ENCODE results near the gene C9orf152.
"Not testable (repeated sequence)": the region's sequence is repeated elsewhere in the genome, so short reads cannot be mapped to it uniquely, and the experiment has no call there.

The C9orf152 gene

DNA sequence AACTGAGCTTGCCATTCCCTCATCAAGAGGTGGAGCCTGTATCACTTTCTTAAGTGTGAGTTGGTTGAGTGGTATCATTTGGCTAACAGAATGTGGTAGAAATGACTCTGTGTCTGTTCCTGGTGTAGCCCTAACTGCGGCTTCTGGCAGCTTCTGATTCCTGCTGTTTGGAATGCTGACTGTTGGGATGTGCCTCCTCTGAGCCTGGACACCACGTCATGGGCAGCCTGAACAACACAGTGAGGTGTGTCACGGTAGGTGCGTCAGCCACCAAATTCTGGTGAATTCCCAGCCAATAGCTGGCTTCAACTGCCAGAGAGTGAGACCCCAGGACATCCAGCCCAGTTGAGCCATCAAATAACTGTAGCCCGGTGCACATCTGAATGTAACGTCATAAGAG is 6.1 kb upstream of the C9orf152 start:
- no peak for FAIRE-seq

DNA sequence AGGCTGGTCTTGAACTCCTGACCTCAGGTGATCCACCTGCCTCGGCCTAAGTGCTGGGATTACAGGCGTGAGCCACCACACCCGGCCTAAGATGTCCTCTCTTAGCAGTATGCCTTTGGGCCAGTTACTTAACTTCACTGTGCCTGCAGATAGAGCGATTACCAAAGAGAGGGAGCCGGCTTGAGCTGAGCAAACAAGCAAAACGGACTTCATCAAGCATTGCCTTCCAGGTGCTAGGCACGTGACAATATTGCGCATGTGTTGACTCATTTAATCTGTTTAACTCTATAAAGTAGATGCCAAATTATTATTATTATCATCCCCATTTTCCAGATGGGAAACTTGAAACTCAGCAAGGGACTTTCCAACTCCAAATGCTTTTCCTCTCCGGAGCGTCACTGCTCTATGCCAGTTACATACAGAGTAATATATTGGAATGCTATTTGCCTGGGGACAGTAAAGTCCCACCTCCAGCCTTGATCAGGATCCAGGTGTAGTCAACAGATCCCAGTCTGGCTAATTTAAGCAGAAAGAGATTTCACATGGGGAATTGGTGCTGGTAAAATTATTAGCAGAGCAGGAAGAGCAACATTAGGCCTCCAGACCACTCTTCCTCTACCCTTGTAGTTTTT is 5.6 kb upstream of the C9orf152 start:
- no peak for FAIRE-seq

DNA sequence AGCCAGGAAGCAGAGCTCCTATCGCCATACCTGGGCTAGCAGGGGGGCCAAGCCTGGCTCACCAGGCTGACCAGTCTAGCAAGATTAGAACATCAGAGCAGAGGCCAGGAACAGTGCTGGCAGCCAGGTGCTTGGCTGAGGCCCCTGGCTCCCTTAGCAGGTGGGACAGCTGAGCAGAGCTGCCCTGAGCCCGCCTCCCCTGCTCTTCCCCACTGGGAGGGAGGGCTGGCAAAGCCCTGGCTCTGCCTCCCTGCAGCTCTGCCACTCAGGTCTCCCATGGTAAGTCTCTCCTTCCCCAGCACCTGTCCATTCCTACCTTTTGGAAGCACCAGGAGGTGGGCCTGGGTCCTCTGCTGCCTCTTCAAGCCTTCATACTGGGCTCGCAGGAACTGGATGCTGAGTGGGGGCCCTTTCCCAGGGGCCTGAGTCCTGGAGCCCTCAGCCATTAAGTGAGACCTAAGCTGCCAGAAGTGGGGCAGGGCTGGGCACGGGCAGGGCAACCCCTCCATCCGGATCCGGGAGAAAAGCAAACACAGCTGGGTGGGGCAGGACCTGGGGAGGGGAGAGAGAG is 803 bp downstream of the C9orf152 start:
- FAIRE-seq: no peak

DNA sequence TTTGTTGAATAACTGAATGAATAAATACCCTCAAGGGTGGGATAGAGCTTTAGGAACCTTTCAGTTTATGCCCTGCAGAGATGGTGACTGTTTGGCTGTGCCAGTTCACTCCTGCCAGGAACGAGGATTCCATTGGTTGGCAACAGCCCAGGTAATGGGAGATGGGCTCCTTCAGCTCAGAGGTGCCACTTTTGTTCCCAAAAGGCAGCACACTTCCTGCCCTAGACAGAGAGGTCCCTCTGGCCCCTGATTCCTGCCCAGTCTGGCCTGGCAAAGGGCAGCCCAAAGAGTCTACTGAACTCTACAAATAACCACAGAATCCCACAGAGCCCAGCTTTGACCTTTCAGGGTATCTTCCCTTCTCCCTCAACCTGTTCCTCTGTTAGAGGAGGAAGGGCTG is 1.6 kb downstream of the C9orf152 start:
- no peak for FAIRE-seq

DNA sequence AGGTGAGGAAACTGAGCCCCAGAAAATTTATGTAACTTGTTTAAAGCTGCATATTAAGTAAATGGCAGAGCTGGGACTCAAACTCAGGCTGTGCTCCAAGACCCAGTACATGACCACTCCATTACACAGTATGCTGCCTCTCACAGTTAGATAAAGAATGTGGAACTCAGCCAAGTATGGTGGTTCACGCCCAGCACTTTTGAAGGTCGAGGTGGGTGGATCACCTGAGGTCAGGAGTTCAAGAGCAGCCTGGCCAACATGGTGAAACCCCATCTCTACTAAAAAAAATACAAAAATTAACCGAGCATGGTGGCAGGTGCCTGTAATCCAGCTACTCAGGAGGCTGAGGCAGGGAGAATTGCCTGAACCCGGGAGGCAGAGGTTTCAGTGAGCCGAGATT is 2.3 kb downstream of the C9orf152 start:
- not testable (repeated sequence) for FAIRE-seq

DNA sequence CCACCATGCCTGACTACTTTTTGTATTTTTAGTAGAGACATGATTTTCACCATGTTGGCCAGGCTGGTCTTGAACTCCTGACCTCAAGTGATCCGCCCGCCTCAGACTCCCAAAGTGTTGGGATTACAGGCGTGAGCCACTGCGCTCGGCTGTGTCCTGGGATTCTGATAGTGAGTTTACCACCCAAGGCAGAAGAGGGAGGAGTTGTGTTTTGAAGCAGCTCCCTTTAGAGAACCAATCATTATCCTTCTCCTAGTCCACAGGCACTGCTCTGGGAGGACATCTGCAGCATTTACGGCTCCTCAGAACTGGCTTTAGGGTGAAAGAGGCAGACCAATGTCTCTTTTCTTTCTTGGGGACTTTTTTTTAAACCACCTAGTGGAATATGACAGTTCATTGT is 5.7 kb downstream of the C9orf152 start:
- FAIRE-seq: no peak

DNA sequence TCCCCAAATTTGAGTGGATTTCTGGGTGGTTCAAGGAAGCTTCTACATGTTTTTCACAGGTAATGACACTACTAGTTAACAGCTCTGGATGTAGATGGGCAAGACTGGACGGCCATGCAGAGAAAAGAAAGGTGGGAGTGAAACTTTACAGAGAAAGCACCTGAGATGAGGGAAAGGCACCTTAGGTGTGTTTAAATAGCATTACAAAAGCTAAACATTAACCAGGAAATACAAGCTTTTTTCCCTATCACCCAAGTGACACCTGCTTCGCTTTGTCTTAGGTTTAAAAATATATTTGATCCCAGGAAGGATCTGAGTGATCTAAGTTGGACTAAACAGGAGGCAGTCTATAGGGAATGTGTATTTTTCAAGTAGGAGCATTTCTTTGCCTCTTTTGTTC is 8.3 kb downstream of the C9orf152 start:
- no peak for FAIRE-seq

DNA sequence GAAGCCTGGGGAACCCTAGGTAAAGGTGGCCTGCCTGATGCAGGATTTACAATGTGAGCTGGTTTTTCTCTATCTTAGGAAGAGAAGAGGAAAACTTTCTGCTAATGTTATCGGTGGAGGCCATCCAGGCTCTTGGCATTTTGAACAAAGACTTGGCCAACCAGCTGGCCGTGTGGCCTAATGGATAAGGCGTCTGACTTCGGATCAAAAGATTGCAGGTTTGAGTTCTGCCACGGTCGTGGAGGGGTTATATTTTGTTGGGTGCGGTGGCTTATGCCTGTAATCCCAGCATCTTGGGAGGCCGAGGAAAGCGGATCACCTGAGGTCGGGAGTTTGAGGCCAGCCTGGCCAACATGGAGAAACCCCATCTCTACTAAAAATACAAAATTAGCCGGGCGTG is 9.6 kb downstream of the C9orf152 start:
- FAIRE-seq: no peak

DNA sequence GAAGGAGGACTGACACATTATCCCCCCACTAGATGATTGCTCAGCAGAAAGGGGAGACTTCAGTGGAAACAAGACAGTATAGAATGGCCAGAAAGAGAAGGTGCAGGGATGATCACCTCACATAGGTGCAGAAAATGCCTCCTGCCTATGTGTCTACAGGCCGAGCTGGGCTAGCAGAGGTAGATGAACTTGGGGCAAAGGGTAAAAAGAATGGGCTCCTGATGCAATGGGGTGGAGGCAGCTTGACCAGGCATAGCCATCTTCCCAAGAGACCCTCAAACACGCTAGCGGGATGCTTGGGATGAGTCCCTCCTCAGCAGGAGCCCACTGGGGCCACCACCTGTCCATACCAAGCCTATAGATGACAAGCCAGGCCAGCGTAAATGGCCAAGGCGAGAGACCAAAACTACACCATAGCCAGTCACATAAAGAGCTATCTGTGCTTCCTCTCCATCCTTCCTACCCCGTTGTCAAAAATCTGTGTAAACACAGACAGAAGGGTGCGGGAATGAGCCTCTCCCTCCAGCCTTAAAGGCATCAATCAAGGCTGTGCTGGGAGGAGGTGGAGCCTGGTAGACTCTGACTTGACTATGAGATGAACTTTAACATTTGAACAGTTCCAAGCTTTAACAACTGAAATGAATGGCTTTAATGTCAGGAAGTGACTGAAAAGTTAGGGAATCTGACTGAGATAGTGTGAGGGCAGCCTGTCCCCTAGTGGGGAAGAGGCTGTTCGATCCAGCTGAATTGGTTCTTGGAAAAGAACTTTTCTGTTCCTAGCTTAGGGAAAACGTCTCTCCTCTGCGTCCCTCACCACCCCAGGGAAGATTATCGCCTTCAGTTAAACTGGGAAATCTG is 10.4 kb downstream of the C9orf152 start:
- FAIRE-seq: no peak

DNA sequence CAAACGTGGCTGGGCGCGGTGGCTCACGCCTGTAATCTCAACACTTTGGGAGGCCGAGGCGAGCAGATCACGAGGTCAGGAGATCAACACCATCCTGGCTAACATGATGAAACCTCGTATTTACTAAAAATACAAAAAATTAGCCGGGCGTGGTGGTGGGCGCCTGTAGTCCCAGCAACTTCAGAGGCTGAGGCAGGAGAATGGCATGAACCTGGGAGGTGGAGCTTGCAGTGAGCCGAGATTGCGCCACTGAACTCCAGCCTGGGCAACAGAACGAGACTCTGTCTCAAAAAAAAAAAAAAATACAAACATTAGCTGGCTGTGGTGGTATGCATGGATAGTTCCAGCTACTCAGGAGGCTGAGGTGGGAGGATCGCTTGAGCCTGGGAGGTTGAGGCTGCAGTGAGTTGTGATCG is 11.9 kb downstream of the C9orf152 start:
- not testable (repeated sequence) for FAIRE-seq

DNA sequence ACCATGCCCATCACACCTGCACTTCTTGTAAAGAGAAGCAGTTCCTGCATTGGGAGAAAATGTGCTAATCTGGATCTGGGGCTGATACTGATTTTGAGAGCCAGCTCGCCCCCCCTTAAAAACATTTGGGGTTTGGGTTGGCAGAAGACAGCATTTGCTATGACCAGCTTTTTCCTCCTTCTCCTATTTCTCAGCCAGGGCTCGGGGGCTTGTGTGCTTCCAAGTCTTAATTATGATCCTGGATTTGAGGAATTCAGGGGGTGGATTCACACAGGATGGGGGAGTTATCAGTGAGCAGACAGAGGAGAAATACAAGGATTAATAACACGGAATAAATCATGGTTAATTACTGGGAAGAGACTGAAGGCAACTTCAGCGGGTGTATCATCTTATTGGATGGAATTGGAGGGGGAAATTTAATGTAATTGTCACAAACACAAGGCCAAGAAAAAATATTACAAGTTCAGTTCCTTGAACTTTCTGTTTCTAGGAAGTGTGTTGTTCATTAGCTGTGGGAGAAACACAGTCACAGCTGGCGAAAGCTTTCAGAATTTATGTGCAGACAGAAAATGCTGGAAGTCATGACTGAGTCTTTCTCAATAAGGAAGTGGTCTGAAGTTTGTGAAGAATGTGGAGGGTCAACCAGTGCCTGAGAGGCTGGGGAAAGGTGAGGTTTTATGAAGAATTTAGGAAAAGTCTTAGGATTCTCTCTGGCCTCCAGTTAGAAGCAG is 15.3 kb downstream of the C9orf152 start:
- FAIRE-seq: no peak

DNA sequence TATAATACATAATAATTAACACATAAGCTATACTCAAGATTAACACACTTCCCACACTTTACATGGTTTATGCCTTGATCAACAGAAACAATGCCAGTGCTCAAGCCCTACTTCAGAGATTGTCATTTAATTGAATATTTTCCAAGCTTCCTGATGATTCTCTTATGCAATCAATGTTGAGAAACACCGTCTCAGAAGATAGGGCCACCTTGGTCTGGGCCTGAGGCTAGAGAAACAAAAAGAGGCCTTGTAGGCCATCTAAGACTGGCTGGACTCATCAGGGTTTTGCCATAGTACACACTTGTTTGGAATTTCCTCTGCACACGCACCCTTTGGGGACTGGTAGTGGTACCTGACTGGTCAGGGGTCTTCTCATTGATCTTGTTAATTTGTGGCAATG is 16.3 kb downstream of the C9orf152 start:
- no peak for FAIRE-seq

DNA sequence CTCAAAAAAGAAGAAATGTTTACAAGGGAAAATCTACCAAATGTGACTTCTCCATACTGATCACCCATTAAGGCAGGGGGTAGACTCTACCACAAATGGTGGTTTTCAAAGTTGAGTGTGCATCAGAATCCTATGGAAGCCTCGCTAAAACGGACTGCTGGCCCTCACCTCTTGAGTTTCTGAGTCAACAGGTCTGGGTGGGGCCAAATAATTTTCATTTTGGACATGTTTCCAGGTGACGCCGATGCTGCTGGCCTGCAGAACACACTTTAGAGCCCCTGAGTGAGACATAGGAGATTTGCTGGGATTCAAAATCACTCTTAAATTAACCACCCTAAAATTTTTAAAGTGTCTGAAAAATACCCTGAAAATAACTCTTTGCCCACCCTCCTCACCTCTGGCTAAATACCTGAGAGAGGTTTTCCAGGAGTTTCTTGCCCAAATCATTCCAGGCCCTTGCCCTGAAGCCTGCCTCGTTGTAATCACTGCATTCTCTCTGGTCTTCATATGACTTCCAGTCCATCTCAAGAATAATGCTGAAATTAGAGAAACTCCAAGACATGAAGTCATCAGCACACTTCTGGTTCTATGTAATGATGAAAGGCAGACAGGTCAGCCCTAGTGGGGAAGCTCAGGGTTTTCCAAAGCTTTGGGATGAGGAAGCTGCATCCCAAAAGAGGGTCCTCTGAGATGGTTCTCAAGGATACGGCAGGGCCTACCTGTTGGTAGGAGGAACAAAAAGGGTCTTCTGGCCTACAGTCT is 18.2 kb downstream of the C9orf152 start:
- no peak for FAIRE-seq

DNA sequence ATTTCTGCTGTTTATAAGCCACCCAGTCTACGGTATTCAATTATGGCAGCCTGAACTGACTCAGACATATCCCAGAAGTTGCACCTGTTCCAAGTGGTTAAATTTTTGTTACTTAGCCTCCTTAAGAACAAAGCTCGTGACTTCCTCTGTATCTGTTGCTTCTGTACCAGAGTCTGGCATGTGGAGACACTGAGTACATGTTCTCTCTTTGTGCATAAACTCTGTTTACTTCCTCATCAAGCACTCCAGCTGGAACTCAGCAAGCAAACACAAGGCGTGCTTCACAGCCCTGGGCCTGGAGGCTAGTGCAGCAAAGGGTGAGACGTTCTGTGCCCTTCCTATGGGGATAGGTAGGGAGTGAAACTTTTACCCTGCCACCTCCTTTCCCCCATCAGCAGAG is 19.0 kb downstream of the C9orf152 start:
- no peak for FAIRE-seq

DNA sequence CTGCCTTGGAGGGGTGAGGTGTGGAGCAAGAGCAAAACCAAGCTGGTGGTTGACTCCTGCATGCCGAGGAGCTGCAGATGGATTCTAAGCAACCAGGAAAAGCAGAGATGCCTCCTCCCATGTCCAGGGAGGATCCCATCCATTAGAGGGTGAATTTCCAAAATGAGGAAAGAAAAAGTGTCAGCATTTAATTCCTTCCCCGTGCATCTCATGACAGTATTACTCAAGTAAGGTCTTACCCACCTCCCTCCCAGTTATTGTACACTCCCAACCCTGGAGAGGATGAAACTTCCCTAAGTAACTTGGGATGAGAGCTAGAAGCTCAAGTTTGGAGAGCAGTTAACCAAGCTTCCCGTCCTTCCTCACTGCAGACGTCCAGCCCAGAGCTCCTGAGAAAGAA is 19.9 kb downstream of the C9orf152 start:
- no peak for FAIRE-seq

DNA sequence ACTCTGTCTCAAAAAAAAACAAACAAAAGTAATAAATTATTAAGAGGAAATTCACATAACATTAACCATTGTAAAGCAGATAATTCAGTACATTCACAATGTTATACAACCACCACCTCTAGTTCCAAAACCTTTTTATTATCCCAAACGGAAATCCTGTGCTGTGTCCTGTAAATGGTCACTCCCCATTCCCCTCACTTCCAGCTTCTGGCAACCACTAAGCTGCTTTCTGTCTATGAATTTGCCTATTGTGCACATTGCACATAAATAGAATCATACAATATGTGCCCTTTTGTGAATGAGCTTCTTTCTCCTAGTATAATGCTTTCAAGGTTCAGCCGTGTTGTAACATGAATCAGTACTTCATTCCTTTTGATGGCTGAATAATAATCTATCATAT is 20.8 kb downstream of the C9orf152 start:
- FAIRE-seq: no peak

DNA sequence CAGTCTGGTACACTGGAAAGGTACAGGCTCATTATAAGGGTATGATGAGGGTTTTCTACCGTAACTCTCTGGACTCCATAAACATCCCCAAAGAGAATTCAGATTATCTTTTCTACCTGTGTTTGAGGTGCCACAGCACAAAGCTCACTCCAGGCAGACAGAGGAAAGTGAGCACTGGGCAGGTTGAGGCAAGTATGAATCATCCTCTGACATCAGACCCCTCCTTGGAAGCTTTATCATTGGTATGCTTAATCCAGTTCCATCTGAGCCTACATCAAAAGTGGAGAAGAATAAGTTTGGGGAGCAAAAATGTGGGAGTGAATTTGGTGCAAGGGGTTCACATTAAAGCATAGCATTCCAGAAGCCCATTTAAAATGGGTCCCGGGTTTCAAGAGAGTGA is 21.7 kb downstream of the C9orf152 start:
- no peak for FAIRE-seq

DNA sequence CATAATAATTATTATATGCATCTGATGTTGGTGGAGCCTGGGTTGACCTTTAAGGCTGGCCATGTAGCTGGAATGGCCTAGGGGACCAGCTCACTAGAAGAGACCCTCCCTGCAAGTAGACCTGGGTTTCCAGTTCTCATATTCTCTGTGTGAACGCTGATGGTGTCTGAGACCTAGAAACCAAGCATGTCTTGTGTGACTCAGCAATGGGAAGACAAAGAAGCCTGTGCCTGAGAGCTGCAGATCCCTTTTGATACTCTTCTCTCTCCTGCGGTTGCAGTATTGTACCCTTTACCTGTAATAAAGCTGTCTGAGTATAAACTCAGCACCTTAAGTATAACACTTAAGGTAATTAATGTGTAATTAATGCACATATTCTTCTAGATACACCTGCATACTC is 22.2 kb downstream of the C9orf152 start:
- no peak for FAIRE-seq

DNA sequence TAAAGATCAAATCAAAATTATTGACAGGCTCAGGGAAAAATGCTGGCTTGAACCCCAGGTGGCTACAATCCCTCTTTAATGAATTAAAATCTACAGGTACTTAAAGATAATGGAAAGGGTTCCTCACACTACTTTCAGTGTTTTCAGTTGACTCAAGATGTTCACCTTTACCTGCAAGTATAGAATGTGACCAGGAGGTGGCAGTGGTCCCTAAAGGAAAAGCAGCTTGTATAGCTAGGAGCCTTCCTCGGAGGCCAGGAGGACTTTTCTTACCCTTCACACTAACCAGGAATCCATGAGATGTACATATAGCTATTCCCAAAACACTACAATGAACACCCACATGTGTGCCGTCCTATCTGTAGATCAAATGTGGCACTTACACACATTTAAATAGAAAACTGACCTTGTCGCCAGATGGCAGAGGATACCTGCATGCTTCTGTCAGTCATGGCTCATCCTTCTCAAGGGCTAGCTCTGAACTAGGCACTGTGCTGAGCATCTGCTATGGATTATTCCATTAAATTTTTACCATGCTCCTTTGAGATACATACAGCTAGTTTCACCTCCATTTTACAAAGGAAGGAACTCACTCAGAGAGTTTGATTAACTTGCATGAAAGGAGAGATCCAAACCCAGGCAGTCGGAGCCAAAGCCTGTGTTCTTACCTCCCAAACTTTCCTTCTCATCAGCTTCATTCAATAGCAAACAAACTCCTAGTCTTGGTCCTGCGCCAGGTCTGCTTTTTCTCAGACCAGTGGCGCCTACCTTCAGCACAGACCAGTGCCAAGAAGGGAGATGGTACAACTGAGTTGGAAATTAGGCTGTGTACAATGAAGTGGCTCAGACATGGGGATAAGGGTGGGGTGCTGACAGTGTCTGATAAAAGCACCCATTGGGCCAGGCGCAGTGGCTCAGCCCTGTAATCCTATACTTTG is 24.5 kb downstream of the C9orf152 start:
- FAIRE-seq: no peak

DNA sequence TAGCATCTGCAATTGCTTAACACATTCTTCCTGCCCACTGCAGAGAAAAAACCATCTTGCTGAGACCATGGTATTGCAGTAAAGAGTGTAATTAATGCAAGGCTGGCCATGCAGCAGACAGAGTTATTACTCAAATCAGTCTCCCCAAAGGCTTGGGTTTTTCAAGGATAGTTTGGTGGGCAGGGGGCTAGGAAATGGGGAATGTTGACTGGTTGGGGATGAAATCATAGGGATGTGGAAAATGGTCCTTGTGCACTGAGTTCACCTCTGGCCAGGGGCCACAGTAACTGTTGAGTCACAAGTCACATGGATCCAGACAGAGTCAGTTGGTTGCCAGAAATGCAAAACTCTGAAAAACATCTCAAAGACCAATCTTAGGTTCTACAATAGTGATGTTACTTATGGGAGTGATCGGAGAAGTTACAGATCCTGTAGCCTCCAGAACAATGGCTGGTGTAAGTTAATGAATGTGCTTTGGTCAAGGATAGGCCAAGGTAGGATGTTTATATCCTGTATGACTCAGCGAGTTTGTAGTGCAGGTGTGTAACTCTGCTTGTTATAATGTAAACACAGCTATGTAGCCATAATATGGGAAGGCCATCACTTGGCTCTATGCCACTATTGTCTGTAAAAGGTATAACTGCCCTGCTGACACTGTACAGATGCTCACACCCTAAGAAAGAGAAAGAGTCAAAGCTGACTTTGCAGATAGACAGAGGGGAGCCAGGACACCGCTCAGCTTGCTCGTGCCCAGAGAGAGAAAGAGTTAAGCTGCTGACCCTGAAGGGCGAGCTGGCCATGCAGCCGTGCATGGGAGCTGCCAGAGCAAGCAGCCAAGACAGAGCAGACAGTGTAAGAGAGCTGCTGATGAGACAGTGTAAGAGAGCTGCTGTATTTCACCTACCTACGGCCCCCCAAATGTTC is 27.2 kb downstream of the C9orf152 start:
- no peak for FAIRE-seq

Measured in colon (tissue), 2 donors.